Choroid plexus epithelial cell (primary cell): Measurements from ENCODE around the gene GABRG3.

Experiments
- DNase-seq: peaks from one replicate; pipeline ENCODE4 v3.0.0-alpha.2; 2010; ENCODE audit warnings: low read depth
- H3K4me3 ChIP-seq: 2 replicates; pipeline ENCODE4 v1.5.1; 2011; ENCODE audit warnings: low read depth, mild to moderate bottlenecking, control low read depth, low read length, moderate library complexity
- TF ChIP-seq, protein P1 (sequence below): conservative IDR thresholded peaks from 2 replicates; pipeline ENCODE4 v1.5.1; 2011; ENCODE audit warnings: low read depth, mild to moderate bottlenecking, control low read depth, inconsistent platforms, low read length, moderate library complexity

GABRG3 gene

DNA sequence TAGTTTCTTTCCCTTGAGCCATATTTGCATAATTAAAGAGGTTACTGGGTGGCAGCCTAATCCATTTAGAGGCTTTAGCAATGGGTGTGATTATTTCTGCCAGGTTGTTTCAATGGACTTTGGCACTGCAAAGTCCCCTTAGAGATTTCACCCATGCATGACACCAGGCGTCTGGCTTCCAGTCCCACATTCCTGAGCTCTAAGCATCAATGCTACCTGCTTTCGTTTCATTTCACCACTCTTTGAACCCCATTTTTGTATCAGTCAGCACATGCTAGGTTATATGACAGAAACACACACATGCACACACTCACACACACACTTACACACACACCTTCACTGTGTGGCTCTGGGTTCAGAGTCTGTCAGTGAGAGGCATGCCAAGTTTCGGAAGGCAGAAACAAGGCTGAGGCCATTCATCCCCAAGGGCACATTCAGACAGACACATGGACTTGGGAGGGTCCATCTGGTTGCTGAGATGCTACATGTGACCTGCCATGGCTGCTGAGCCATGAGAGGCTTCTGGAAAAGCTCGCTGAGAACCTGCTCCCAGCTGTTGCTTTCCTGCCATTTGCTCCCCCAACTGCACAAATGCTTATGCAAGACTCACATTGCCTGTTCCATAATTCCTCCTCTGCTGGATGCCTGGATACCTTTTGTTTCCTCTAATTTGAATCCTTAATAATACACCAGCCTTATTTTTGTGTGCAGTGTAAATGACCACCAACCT is 354.1 kb downstream of the GABRG3 start:
- TF ChIP-seq, protein P1, sequence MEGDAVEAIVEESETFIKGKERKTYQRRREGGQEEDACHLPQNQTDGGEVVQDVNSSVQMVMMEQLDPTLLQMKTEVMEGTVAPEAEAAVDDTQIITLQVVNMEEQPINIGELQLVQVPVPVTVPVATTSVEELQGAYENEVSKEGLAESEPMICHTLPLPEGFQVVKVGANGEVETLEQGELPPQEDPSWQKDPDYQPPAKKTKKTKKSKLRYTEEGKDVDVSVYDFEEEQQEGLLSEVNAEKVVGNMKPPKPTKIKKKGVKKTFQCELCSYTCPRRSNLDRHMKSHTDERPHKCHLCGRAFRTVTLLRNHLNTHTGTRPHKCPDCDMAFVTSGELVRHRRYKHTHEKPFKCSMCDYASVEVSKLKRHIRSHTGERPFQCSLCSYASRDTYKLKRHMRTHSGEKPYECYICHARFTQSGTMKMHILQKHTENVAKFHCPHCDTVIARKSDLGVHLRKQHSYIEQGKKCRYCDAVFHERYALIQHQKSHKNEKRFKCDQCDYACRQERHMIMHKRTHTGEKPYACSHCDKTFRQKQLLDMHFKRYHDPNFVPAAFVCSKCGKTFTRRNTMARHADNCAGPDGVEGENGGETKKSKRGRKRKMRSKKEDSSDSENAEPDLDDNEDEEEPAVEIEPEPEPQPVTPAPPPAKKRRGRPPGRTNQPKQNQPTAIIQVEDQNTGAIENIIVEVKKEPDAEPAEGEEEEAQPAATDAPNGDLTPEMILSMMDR: no peak
- no peak overlapping the region for H3K4me3 ChIP-seq
- DNase-seq: no peak

DNA sequence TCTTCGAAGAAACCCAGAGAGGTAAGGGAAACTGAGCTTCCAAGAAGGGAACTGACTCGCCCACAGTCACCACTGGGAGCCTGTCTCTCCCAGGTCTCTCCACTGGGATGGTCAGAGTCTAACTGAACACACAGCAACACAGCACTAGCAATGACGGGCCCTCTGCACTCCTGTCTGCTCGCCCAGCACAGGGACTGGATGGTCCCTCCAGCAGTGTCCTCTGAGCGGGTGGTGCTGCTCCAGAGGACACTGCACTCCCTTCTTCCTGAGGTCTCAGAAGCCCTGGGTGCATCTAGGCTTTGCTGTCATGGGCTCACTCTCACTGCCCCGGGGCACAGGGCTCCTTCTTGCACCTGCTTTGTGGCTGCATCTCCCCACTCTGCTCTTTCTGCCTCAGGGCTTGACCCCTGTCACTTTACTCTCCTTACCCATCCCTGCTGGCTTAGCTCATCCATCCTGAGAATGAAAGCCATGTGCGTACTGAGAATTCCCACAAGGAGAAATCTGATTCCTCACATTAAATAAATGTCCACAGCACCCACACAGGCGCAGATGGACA is 356.6 kb downstream of the GABRG3 start:
- no peak for DNase-seq
- TF ChIP-seq, protein P1: no peak
- no peak overlapping the region for H3K4me3 ChIP-seq

DNA sequence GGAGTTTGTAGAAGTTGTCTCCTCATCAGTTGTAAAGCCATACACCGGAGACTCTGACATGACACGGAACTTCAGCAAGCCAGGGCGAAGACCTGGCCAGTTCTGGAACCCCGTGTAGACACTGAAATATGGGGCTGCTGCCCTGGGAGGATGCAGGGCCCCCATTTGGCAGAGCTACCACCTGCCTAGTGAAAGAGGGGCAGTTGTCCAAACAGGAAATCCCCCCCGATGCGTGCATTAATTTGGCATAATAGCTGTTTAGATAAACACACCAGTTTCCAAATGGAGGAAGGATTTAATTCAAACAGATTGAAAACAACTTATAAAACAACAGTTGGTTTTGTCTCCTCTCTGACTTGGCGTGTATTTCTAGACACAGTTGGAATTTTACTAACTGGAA is 357.2 kb downstream of the GABRG3 start:
- DNase-seq: no peak
- H3K4me3 ChIP-seq: no peak overlapping the region
- TF ChIP-seq, protein P1: no peak

DNA sequence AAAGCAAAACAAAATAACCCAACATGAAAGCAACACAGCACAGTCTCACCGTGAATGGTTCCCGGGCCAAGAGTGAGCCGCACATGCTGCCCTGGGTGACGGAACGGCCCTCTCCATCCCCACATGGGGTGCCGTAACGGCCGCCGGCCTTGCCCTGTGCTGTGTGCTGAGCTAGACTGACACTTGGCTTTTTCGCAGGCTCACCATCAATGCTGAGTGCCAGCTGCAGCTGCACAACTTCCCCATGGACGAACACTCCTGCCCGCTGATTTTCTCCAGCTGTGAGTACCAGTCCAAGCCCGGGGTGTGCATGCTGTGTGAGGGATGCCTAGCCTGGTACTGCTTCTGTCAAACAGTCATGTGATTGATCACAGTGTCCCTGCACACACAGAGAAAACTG is 357.6 kb downstream of the GABRG3 start:
- DNase-seq: no peak
- TF ChIP-seq, protein P1: no peak
- no peak overlapping the region for H3K4me3 ChIP-seq

DNA sequence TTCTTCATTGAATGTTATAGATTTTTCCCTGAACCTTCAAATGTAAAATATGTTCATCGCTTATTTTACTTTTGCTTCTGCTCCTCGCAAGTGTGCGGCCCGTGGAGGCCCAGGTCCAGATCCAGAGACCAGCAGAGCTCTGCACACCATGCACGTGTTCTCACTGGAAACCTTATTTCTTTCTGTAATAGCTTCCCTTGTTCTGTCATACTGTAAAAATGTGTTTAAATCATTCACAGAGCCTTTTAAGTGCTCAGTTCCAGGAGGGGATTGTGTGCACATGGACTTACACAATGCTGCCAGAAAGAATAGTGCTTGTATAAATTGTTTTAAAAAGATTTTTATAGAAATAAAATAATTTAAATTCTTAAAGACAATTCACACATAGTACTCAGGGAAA is 359.3 kb downstream of the GABRG3 start:
- H3K4me3 ChIP-seq: no peak overlapping the region
- TF ChIP-seq, protein P1: no peak
- no peak for DNase-seq

DNA sequence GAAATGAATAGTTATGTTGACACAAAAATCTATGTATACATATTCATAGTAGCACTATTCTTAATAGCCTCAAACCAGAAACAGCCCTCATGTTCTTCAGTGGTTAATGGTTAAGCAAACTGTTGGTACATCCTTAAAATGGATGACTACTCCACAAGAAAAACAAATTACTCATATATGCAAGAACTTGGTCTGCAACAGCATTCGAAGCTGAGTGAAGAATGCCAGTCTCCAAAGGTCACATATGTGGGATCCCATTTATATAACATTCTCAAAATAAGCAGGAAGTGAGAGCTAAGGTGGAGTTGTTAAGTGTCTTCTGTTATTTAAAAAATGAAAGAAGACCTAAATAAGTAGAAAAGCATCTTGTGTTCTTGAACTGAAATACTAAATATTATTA is 365.7 kb downstream of the GABRG3 start:
- DNase-seq: peak; percentile 2
- TF ChIP-seq, protein P1: no peak
- H3K4me3 ChIP-seq: no peak overlapping the region

DNA sequence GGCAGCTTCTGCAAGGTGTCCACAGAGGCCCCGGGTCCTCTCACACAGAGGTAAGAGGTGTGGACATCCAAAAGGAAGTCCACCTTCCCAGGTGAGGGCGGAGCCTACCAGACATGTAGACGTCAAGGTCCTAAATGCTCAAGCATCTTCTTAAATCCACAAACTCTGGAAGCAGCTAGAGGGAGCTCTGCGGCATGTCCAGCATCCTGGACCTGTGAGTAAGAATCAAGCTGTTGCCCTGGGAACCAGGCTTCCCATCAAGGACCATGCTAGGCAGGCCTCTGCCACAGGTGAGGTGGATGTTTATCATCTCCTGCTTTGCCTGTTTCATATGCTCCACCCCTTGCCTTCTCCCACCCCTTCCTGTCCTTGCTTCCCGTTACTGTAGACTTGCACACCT is 368.2 kb downstream of the GABRG3 start:
- H3K4me3 ChIP-seq: no peak overlapping the region
- TF ChIP-seq, protein P1: no peak
- no peak for DNase-seq
